ENCODE results near the gene RSBN1L.

DNA sequence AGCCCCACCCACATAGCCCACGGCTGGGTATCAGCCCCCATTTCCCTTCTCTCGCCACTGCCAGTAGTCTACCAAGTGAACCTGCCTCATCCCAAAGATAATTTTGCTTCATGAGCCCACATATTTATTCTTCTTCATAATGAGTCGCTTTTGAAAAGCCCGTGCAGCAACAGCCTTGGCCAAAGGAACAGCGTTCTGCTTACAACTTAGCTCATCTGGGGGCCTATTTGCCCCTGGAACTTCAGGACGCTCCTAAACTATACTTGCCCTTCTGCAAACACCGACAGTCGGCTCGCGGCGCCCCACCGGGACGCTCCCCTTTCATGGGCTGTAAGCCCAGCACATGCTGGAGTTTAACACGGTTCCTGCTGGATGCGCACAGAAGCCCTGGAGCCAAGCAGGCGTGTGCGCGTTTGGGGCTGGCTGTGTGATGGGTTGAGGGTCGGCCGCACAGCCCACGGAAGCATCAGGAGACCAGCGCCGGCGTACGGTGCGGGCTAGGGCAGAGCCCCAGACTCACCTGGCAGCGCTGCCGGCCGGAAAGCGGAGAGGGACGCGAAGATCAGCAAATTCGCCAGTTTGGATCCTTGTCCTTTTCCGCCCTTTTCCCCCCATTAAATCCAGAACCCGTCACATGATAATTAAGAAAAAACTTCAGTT is 101.6 kb downstream of the RSBN1L start:
- TF ChIP-seq TAF1 (IDR thresholded peaks at IDR 0.05; ENCODE audit: borderline replicate concordance, insufficient read depth, low read length) = 0 out of 2 replicates have a peak, but pooled peaks have one; percentile 50
- TF ChIP-seq, protein P1, sequence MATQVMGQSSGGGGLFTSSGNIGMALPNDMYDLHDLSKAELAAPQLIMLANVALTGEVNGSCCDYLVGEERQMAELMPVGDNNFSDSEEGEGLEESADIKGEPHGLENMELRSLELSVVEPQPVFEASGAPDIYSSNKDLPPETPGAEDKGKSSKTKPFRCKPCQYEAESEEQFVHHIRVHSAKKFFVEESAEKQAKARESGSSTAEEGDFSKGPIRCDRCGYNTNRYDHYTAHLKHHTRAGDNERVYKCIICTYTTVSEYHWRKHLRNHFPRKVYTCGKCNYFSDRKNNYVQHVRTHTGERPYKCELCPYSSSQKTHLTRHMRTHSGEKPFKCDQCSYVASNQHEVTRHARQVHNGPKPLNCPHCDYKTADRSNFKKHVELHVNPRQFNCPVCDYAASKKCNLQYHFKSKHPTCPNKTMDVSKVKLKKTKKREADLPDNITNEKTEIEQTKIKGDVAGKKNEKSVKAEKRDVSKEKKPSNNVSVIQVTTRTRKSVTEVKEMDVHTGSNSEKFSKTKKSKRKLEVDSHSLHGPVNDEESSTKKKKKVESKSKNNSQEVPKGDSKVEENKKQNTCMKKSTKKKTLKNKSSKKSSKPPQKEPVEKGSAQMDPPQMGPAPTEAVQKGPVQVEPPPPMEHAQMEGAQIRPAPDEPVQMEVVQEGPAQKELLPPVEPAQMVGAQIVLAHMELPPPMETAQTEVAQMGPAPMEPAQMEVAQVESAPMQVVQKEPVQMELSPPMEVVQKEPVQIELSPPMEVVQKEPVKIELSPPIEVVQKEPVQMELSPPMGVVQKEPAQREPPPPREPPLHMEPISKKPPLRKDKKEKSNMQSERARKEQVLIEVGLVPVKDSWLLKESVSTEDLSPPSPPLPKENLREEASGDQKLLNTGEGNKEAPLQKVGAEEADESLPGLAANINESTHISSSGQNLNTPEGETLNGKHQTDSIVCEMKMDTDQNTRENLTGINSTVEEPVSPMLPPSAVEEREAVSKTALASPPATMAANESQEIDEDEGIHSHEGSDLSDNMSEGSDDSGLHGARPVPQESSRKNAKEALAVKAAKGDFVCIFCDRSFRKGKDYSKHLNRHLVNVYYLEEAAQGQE (IDR thresholded peaks at IDR 0.05; ENCODE audit: insufficient read depth in 1 of 2, low read depth in 2 of 2, low read length in 2 of 2) = no peak
- TF ChIP-seq SIN3A (IDR thresholded peaks at IDR 0.05; ENCODE audit: borderline replicate concordance, insufficient read depth, low read length) = no peak
